IMR-90 (cell line): ENCODE measurements around the gene TEX28.
"Not testable (repeated sequence)": the region's sequence is repeated elsewhere in the genome, so short reads cannot be mapped to it uniquely, and the experiment has no call there.

Experiments
- BHLHE40 ChIP-seq: fragments of 150-350 bp; IDR thresholded peaks from 2 replicates; pipeline ENCODE4 v1.6.1; 2016; ENCODE audit warnings: mild to moderate bottlenecking, low read depth, low read length
- CHD1 ChIP-seq: IDR thresholded peaks from 2 replicates; pipeline ENCODE4 v1.6.1; 2012; ENCODE audit warnings: low read depth, low read length, improper control_type of control experiment
- FOS ChIP-seq: fragments of 150-350 bp; IDR thresholded peaks from 2 replicates; pipeline ENCODE4 v1.6.1; 2016; ENCODE audit warnings: low read depth, low read length
- MAZ ChIP-seq: IDR thresholded peaks from 2 replicates; pipeline ENCODE4 v1.6.1; 2012; ENCODE audit warnings: low read depth, mild to moderate bottlenecking, low read length, improper control_type of control experiment, moderate library complexity, borderline replicate concordance
- MXI1 ChIP-seq: IDR thresholded peaks from 2 replicates; pipeline ENCODE4 v1.6.1; 2012; ENCODE audit warnings: low read depth, mild to moderate bottlenecking, low read length, moderate library complexity, borderline replicate concordance
- POLR2A ChIP-seq: IDR thresholded peaks from 2 replicates; pipeline ENCODE4 v1.6.1; 2012; ENCODE audit warnings: mild to moderate bottlenecking, low read depth, low read length
- RCOR1 ChIP-seq: IDR thresholded peaks from 2 replicates; pipeline ENCODE4 v1.6.1; 2012; ENCODE audit warnings: mild to moderate bottlenecking, low read length, improper control_type of control experiment; ENCODE audit not compliant: insufficient replicate concordance
- RFX5 ChIP-seq: IDR thresholded peaks from 2 replicates; pipeline ENCODE4 v1.8.0; 2012; ENCODE audit warnings: low read depth, mild to moderate bottlenecking, low read length, moderate library complexity
- SMC3 ChIP-seq: fragments of 150-350 bp; IDR thresholded peaks from 2 replicates; pipeline ENCODE4 v1.6.1; 2016; ENCODE audit warnings: low read depth, mild to moderate bottlenecking, antibody characterized with exemption, low read length, moderate library complexity
- TF ChIP-seq, protein P1 (sequence below): conservative IDR thresholded peaks from 2 replicates; pipeline ENCODE4 v1.5.1; 2012; ENCODE audit warnings: mild to moderate bottlenecking, low read depth, low read length, improper control_type of control experiment
- TF ChIP-seq, protein P2 (sequence below): fragments of 150-350 bp; IDR thresholded peaks from 2 replicates; pipeline ENCODE4 v1.6.1; 2016; ENCODE audit warnings: low read depth, mild to moderate bottlenecking, low read length, moderate library complexity, borderline replicate concordance

DNA sequence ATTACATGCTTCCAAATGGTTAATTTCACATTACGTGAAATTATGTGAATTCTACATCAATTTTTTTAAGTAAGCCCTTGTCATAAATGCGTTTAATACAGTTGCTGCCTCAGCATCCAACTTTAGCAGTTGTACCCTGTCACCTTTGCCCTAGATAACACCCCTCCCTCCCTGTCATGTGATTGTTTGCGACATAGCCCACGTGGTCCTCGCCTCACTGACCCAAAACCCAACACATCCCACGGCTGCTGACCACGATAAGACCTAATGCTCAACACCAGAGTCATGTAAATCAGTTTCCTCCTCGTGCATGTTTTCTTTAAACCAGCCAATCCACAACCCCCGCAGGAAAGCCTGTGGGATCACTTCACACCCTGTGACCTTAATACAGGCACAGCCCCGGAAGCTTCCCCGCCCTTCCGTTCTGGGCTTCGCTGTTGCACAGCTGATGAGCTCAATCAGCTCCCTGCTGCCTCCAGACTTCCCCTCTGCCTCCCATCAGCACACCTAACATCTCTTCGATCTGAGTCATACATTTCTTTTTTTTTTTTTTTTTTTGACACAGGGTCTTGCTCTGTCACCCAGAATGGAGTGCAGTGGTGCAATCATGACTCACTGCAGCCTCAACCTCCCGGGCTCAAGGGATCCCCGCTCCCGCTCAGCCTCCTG is 47.4 kb downstream of the TEX28 start:
- TF ChIP-seq, protein P1, sequence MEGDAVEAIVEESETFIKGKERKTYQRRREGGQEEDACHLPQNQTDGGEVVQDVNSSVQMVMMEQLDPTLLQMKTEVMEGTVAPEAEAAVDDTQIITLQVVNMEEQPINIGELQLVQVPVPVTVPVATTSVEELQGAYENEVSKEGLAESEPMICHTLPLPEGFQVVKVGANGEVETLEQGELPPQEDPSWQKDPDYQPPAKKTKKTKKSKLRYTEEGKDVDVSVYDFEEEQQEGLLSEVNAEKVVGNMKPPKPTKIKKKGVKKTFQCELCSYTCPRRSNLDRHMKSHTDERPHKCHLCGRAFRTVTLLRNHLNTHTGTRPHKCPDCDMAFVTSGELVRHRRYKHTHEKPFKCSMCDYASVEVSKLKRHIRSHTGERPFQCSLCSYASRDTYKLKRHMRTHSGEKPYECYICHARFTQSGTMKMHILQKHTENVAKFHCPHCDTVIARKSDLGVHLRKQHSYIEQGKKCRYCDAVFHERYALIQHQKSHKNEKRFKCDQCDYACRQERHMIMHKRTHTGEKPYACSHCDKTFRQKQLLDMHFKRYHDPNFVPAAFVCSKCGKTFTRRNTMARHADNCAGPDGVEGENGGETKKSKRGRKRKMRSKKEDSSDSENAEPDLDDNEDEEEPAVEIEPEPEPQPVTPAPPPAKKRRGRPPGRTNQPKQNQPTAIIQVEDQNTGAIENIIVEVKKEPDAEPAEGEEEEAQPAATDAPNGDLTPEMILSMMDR: not testable (repeated sequence)
- not testable (repeated sequence) for TF ChIP-seq FOS, RFX5, POLR2A, CHD1, MAZ, MXI1, SMC3, RCOR1, BHLHE40
- TF ChIP-seq, protein P2, sequence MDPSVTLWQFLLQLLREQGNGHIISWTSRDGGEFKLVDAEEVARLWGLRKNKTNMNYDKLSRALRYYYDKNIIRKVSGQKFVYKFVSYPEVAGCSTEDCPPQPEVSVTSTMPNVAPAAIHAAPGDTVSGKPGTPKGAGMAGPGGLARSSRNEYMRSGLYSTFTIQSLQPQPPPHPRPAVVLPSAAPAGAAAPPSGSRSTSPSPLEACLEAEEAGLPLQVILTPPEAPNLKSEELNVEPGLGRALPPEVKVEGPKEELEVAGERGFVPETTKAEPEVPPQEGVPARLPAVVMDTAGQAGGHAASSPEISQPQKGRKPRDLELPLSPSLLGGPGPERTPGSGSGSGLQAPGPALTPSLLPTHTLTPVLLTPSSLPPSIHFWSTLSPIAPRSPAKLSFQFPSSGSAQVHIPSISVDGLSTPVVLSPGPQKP: not testable (repeated sequence)
